ENCODE data around the gene NHSL2. TPM values are rescaled to one million over a fixed set of nuclear protein-coding genes. Genes with fewer than 3 reads are reported as not detected.

NHSL2 gene
- total RNA-seq, 1 donor from 2014 or later = 12.7 TPM

DNA sequence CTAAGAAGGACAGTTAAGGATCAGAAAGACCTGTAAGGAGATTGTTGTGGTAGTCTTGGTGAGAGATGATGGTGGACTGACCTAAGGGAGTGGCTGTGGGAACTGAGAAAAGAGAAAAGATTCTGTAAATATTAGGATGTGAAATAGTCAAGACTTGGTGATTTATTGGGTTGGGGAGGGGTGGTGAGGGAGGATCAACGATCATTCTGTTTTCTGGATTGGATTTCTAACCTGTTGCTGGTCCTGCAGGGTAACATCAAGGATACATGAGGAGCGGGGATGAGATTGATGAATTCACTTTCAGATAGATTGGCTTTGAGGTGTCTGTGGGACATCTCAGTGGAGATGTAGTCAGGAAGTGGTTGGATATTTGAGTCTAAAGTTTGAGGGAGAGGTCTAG is 272.3 kb downstream of the NHSL2 start:
- H3K27ac ChIP-seq = no peak overlapping the region
- peaks cover 7% of the 10 kb centered on the region for H3K4me1 ChIP-seq
- no peak for DNase-seq
- no peaks in the 10 kb centered on the region for H3K27me3 ChIP-seq (ENCODE audit: low read depth)
- H3K9me3 ChIP-seq = no peaks in the 10 kb centered on the region
- no peak for ATAC-seq
- intact Hi-C loops (cut with DNase I) = no loop called here
- peaks cover 10% of the 10 kb centered on the region for H3K36me3 ChIP-seq
- H3K4me3 ChIP-seq = peak overlapping the region; percentile 75
- TF ChIP-seq, protein P1, sequence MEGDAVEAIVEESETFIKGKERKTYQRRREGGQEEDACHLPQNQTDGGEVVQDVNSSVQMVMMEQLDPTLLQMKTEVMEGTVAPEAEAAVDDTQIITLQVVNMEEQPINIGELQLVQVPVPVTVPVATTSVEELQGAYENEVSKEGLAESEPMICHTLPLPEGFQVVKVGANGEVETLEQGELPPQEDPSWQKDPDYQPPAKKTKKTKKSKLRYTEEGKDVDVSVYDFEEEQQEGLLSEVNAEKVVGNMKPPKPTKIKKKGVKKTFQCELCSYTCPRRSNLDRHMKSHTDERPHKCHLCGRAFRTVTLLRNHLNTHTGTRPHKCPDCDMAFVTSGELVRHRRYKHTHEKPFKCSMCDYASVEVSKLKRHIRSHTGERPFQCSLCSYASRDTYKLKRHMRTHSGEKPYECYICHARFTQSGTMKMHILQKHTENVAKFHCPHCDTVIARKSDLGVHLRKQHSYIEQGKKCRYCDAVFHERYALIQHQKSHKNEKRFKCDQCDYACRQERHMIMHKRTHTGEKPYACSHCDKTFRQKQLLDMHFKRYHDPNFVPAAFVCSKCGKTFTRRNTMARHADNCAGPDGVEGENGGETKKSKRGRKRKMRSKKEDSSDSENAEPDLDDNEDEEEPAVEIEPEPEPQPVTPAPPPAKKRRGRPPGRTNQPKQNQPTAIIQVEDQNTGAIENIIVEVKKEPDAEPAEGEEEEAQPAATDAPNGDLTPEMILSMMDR (IDR thresholded peaks at IDR 0.05) = no peak

DNA sequence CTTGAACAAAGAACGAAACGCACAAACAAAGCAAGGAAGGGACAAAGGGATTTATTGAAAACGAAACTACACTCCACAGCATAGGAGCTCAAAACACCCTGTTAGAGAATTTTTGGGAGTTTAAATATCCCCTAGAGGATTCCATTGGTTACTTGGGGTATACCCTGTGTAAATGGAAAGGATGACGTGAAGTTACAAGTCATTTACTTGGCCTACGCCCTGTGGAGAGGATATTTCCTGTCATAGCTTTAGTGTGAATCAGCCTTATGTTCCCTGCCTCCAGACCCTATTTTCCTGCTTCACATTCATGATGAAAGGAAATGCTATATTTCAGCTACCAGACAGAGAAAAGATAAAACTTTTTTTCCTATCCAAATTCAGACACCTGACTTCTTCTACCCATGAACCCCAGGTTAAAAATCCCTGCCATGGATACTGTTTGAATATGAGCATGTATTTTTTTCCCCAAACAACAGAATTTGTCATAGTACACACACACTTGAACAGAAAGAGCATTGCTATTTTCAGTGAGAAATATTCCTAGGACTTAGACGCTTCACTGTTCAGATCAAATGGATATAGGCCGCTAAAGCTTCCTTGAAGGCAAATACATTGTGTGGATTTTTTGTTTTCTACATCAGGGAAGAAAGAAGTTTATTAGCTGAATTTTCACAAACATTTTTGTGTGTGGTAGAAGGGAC is 291.3 kb downstream of the NHSL2 start:
- Histone ChIP-seq H3K36me3 (peaks cover 31% of the 10 kb centered on the region), H3K4me3 (no peak overlapping the region), H3K4me1 (no peaks in the 10 kb centered on the region), H3K27ac (no peak overlapping the region), H3K9me3 (no peaks in the 10 kb centered on the region), H3K27me3 (ENCODE audit: low read depth) (no peaks in the 10 kb centered on the region)
- ATAC-seq (no peak), DNase-seq (no peak)
- TF ChIP-seq, protein P1 (IDR thresholded peaks at IDR 0.05) = no peak
- intact Hi-C loops (cut with DNase I) = no loop called here

Other genes with a start within 250 kb of the NHSL2 start
- not detected for gene CXorf49, start 192.6 kb upstream of the NHSL2 start, total RNA-seq
- gene CXorf49B, start 147.5 kb upstream of the NHSL2 start, total RNA-seq = not detected
- gene RTL5, start 221.1 kb downstream of the NHSL2 start, total RNA-seq = 9.9 TPM

Measured in lower lobe of right lung (tissue), 2 donors.